K562 (cell line): Measurements from ENCODE around the gene PLEKHA7. TPM values are rescaled to one million over a fixed set of nuclear protein-coding genes. Genes with fewer than 3 reads are reported as not detected.

ENCODE experiments used
- ATAC-seq: fragments of 200-7000 bp; cut with Tn5 transposase; 3 replicates; pipeline ENCODE4 v1.9.1; 2020; ENCODE audit warnings: moderate library complexity
- BruUV-seq: library from RNA; stranded (reverse); fragments of 400-500 nt; replicated peaks from 2 replicates; lab custom pipeline; 2021; lab: Mats Ljungman, UMichigan
- CTCF ChIA-PET: fragments of 300-600 bp; formaldehyde crosslinking; extraction: SDS; loops from one replicate; lab custom pipeline; 2021; ENCODE audit warnings: low intra/inter-chr PET ratio; lab: Yijun Ruan, JAX
- POLR2A ChIA-PET: fragments of 300-600, 350-650 bp; sonication (Branson Sonifier 250); formaldehyde crosslinking; extraction: SDS; loops from one replicate; lab custom pipeline; 2021; ENCODE audit warnings: antibody characterized with exemption, inconsistent platforms; lab: Yijun Ruan, JAX
- DNase-seq, 4 experiments: peaks; one replicate each; pipeline versions ENCODE4 v3.0.0 to v3.0.0-alpha.2; 2011 to 2018; ENCODE audit warnings: low spot score in 3 of 4, mixed read lengths in 3 of 4; ENCODE audit errors: extremely low read depth in 1 of 4
- FAIRE-seq: peaks from 2 replicates; lab custom pipeline; 2011; peaks lifted over from hg19 to GRCh38; lab: Jason Lieb, UNC
- H2AFZ ChIP-seq: 2 replicates; pipeline ENCODE4 v1.6.0; 2011; ENCODE audit warnings: low read depth, low read length, control low read depth, inconsistent platforms
- H3K27ac ChIP-seq: fragments of 200-600 bp; 3 replicates; pipeline ENCODE4 v1.8.0; 2011; ENCODE audit warnings: low read depth, mild to moderate bottlenecking, control low read depth, inconsistent platforms, low read length, moderate library complexity, mixed read lengths; ENCODE audit errors: extremely low read depth
- H3K27me3 ChIP-seq, 2 experiments: fragments of 300-600 bp in 1 of 2; 2 replicates in 1 of 2; 3 replicates in 1 of 2; pipeline versions ENCODE4 v1.6.0 to v1.8.0; 2011; ENCODE audit warnings: inconsistent platforms in 2 of 2, low read length in 2 of 2, mild to moderate bottlenecking in 1 of 2, mixed read lengths in 1 of 2, moderate library complexity in 1 of 2; ENCODE audit not compliant: control insufficient read depth in 2 of 2, insufficient read depth in 2 of 2
- H3K36me3 ChIP-seq: fragments of 300-600 bp; 3 replicates; pipeline ENCODE4 v1.8.0; 2011; ENCODE audit warnings: mild to moderate bottlenecking, low read length, inconsistent platforms; ENCODE audit not compliant: control insufficient read depth, insufficient read depth
- H3K4me1 ChIP-seq, 2 experiments: fragments of 200-600 bp in 1 of 2; replicated peaks in 1 of 2; 2 replicates in 1 of 2; 3 replicates in 1 of 2; pipeline versions ENCODE4 v1.5.1 to v1.8.0; 2011; ENCODE audit warnings: inconsistent platforms in 2 of 2, low read length in 2 of 2, mild to moderate bottlenecking in 1 of 2, mixed read lengths in 1 of 2, moderate library complexity in 1 of 2; ENCODE audit not compliant: control insufficient read depth in 2 of 2, insufficient read depth in 2 of 2
- H3K4me2 ChIP-seq: 2 replicates; pipeline ENCODE4 v1.6.1; 2011; ENCODE audit warnings: low read length, control low read depth, inconsistent platforms, mixed read lengths; ENCODE audit not compliant: insufficient read depth
- H3K4me3 ChIP-seq: fragments of 200-600 bp; sonication (generic), shearing (Covaris generic); 2 replicates; pipeline ENCODE4 v1.5.1; 2016; ENCODE audit warnings: control low read depth, inconsistent platforms
- H3K79me2 ChIP-seq: fragments of 200-600 bp; 3 replicates; pipeline ENCODE4 v1.8.0; 2011; ENCODE audit warnings: low read length, inconsistent platforms; ENCODE audit not compliant: control insufficient read depth, insufficient read depth
- H3K9ac ChIP-seq, 2 experiments: 2 replicates each; pipeline versions ENCODE4 v1.6.0 to v1.6.1; 2011; ENCODE audit warnings: low read depth in 2 of 2, low read length in 2 of 2, control low read depth in 1 of 2, inconsistent platforms in 1 of 2, mild to moderate bottlenecking in 1 of 2, mixed read lengths in 1 of 2; ENCODE audit not compliant: insufficient read depth in 1 of 2
- H3K9me1 ChIP-seq: one replicate; pipeline ENCODE4 v1.6.0; 2011; ENCODE audit warnings: inconsistent platforms, mild to moderate bottlenecking, low read length, moderate library complexity; ENCODE audit not compliant: control insufficient read depth, insufficient read depth
- H3K9me3 ChIP-seq: replicated peaks from 2 replicates; pipeline ENCODE4 v1.5.1; 2011; ENCODE audit warnings: low read depth, low read length, inconsistent platforms; ENCODE audit not compliant: control insufficient read depth, insufficient read depth
- H4K20me1 ChIP-seq: replicated peaks from 2 replicates; pipeline ENCODE4 v1.6.1; 2011; ENCODE audit warnings: low read length, inconsistent platforms, mixed read lengths; ENCODE audit not compliant: control insufficient read depth, insufficient read depth
- CBX8 ChIP-seq: fragments of 200-600 bp; sonication (generic); IDR thresholded peaks from 2 replicates; pipeline ENCODE4 v1.6.1; 2012; ENCODE audit warnings: borderline replicate concordance, mixed run types, low read depth, mild to moderate bottlenecking, moderate library complexity, mixed read lengths, low read length, control low read depth, inconsistent platforms; ENCODE audit not compliant: poor library complexity, severe bottlenecking; ENCODE audit errors: extremely low read depth
- DLX4 ChIP-seq: fragments of 250-450 bp; sonication (Bioruptor Pico); IDR thresholded peaks from 2 replicates; pipeline ENCODE4 v1.6.1; 2021; ENCODE audit warnings: mild to moderate bottlenecking
- HBP1 ChIP-seq: fragments of 450-650 bp; formaldehyde crosslinking; IDR thresholded peaks from 2 replicates; pipeline ENCODE4 v1.4.0; 2022; ENCODE audit warnings: missing genetic modification characterization
- RFX1 ChIP-seq: fragments of 450-650 bp; IDR thresholded peaks from 2 replicates; pipeline ENCODE4 v1.6.1; 2016; ENCODE audit warnings: mild to moderate bottlenecking, moderate library complexity
- WGBS: fragments of 100-300 bp; shearing (Covaris generic); methylation state at CpG from one replicate; pipeline ENCODE4 v1.1.6; 2016; ENCODE audit warnings: low coverage, mixed read lengths; ENCODE audit not compliant: insufficient coverage; ENCODE audit errors: missing lambda C conversion rate; 5-methylcytosine and 5-hydroxymethylcytosine counted together
- in situ Hi-C: fragments of 300-500 bp; cut with MboI; formaldehyde crosslinking; loops from 4 replicates; pipeline ENCODE4 v1.15.0; 2018; ENCODE audit warnings: inconsistent platforms, mixed read lengths
- intact Hi-C: fragments of 100-400 bp; cut with micrococcal nuclease; formaldehyde crosslinking; loops from 2 replicates; pipeline ENCODE4 v1.14.2; 2022
- polyA plus RNA-seq, 8 experiments: library from polyadenylated mRNA; depleted of rRNA in 4 of 8; stranded (reverse) in 5 of 8; unstranded in 3 of 8; fragments of >200 nt; fragmentation: Nextera tagmentation in 2 of 8; fragmentation: Illumina TruSeq in 1 of 8; extraction: Ambion mirVana in 2 of 8; extraction: Trizol in 1 of 8; gene quantifications; 2 replicates each; pipeline versions ENCODE4 v1.2.1 to v1.2.3, GENCODE V29; 2011 to 2014; ENCODE audit warnings: inconsistent platforms in 1 of 8, missing spikeins in 1 of 8
- total RNA-seq, 7 experiments: library from RNA; depleted of rRNA in 6 of 7; stranded (reverse); fragments of >200 nt in 6 of 7; fragmentation: Illumina TruSeq in 2 of 7; extraction: Trizol in 2 of 7; gene quantifications; 2 replicates each; pipeline versions ENCODE4 v1.2.1 to v1.2.3, GENCODE V29; 2011 to 2021; ENCODE audit warnings: low replicate concordance in 1 of 7

The PLEKHA7 gene
- total and polyA plus RNA-seq, 9 of the 15 experiments (the other 6 are each of a cell fraction or from before 2014, with no cell fraction given): 0.06 to 0.77 (median 0.20) TPM; not detected in 1

- TF ChIP-seq DLX4 (CRISPR knock-in tag) (no peak), RFX1 (no peak)
- TF ChIP-seq, all 486 proteins: peak for 0
Measured at GRCh38 chr11:16958833-16959232, 55.4 kb downstream of the PLEKHA7 start (continued).

GRCh38 chr11:16956538-16957153 lies 57.6 kb downstream of the PLEKHA7 start:
- H3K4me3 ChIP-seq: no peak overlapping the region
- no peak for FAIRE-seq
- in situ Hi-C loops (loop anchor here (10.0 kb wide), 1 partner anchor 258 kb away; no protein-coding TSS in a partner anchor), intact Hi-C loops (no loop called here)
- POLR2A ChIA-PET: interaction anchor here (0.9 kb wide), 1 partner anchor 11 kb away, joined by 3 read pairs; no protein-coding TSS in a partner anchor
- 0% methylated on average over 5 of the region's 5 CpGs for WGBS
- no peak for TF ChIP-seq CBX8
- no peak for TF ChIP-seq HBP1 (CRISPR knock-in tag)
- TF ChIP-seq, all 486 proteins: peak for 0
- Histone ChIP-seq H3K36me3 (no peaks in the 10 kb centered on the region), H3K9me3 (no peaks in the 10 kb centered on the region), H3K27me3 (peaks cover 11 to 20% of the 10 kb centered on the region in 2 experiments; a peak in 4 of 5 replicates), H3K4me2 (no peak overlapping the region), H3K9me1 (no peaks in the 10 kb centered on the region), H4K20me1 (no peaks in the 10 kb centered on the region), H3K79me2 (no peaks in the 10 kb centered on the region), H3K27ac (no peak overlapping the region), H3K9ac (no peak overlapping the region), H2AFZ (no peak overlapping the region), H3K4me1 (no peaks in the 10 kb centered on the region; a peak in 1 of 5 replicates)
- no TSS peak for BruUV-seq
- DNase-seq (no peak), ATAC-seq (no peak)
- CTCF ChIA-PET: no interaction called here
